OCI-LY1 (cell line): ENCODE measurements around the gene CDH4.

ENCODE experiments used
- H2AFZ ChIP-seq: fragments of 200-600 bp; sonication (generic), shearing (Covaris generic); 2 replicates; pipeline ENCODE4 v1.6.0; 2014; ENCODE audit warnings: antibody characterized with exemption, mild to moderate bottlenecking, low read length
- H3F3A ChIP-seq: fragments of 200-600 bp; sonication (generic), shearing (Covaris generic); 2 replicates; pipeline ENCODE4 v1.6.0; 2014; ENCODE audit warnings: mild to moderate bottlenecking, antibody characterized with exemption, low read length, moderate library complexity; ENCODE audit not compliant: insufficient read depth
- H3K27ac ChIP-seq: fragments of 200-600 bp; sonication (generic); 2 replicates; pipeline ENCODE4 v1.5.1; 2014; ENCODE audit warnings: low read length, mixed run types, mild to moderate bottlenecking, low read depth; ENCODE audit not compliant: poor library complexity, severe bottlenecking
- H3K27me3 ChIP-seq: fragments of 200-600 bp; sonication (generic); 2 replicates; pipeline ENCODE4 v1.6.0; 2014; ENCODE audit warnings: antibody characterized with exemption, mild to moderate bottlenecking, low read length, moderate library complexity; ENCODE audit not compliant: insufficient read depth
- H3K36me3 ChIP-seq: fragments of 200-600 bp; sonication (generic); 2 replicates; pipeline ENCODE4 v1.6.1; 2014; ENCODE audit warnings: mild to moderate bottlenecking, antibody characterized with exemption, low read length, moderate library complexity, mixed read lengths; ENCODE audit not compliant: insufficient read depth
- H3K4me1 ChIP-seq: fragments of 200-600 bp; sonication (generic); 2 replicates; pipeline ENCODE4 v1.5.1; 2014; ENCODE audit warnings: mild to moderate bottlenecking, low read length, moderate library complexity; ENCODE audit not compliant: insufficient read depth, severe bottlenecking
- H3K4me2 ChIP-seq: fragments of 200-600 bp; sonication (generic), shearing (Covaris generic); 2 replicates; pipeline ENCODE4 v1.6.1; 2014; ENCODE audit warnings: low read length
- H3K4me3 ChIP-seq: fragments of 200-600 bp; sonication (generic); 2 replicates; pipeline ENCODE4 v1.5.1; 2014; ENCODE audit warnings: low read length, low read depth, mild to moderate bottlenecking, mixed read lengths; ENCODE audit not compliant: poor library complexity, severe bottlenecking
- H3K79me2 ChIP-seq: fragments of 200-600 bp; shearing (Covaris generic); 2 replicates; pipeline ENCODE4 v1.6.1; 2016; ENCODE audit warnings: mixed run types, low read length, mixed read lengths; ENCODE audit not compliant: insufficient read depth
- H3K9ac ChIP-seq: fragments of 200-600 bp; sonication (generic), shearing (Covaris generic); 2 replicates; pipeline ENCODE4 v1.6.1; 2014; ENCODE audit warnings: mild to moderate bottlenecking, low read length, mixed read lengths
- H3K9me2 ChIP-seq: fragments of 200-600 bp; sonication (generic), shearing (Covaris generic); 2 replicates; pipeline ENCODE4 v1.6.1; 2014; ENCODE audit warnings: low read depth, mild to moderate bottlenecking, low read length, mixed read lengths
- H3K9me3 ChIP-seq: fragments of 200-600 bp; shearing (Covaris generic); 2 replicates; pipeline ENCODE4 v1.6.1; 2014; ENCODE audit warnings: low read length, mixed read lengths
- H4K20me1 ChIP-seq: fragments of 200-600 bp; sonication (generic), shearing (Covaris generic); 2 replicates; pipeline ENCODE4 v1.6.0; 2016; ENCODE audit warnings: mild to moderate bottlenecking, low read length; ENCODE audit not compliant: insufficient read depth
- CTCF ChIP-seq: fragments of 200-600 bp; sonication (generic), shearing (Covaris generic); IDR thresholded peaks from 2 replicates; pipeline ENCODE4 v1.5.1; 2017; ENCODE audit warnings: mild to moderate bottlenecking, antibody characterized with exemption, low read length, moderate library complexity, mixed read lengths
- EZH2 ChIP-seq: fragments of 200-600 bp; sonication (generic), shearing (Covaris generic); IDR thresholded peaks from 2 replicates; pipeline ENCODE4 v1.8.0; 2017; ENCODE audit warnings: borderline replicate concordance, mixed run types, mild to moderate bottlenecking, antibody characterized with exemption, low read length, moderate library complexity, mixed read lengths

Gene CDH4

GRCh38 chr20:61798632-61799031, 546.6 kb downstream of the CDH4 start:
- no peak overlapping the region for H3K4me2 ChIP-seq
- no peak overlapping the region for H3K9ac ChIP-seq
- no peaks in the 10 kb centered on the region for H3K79me2 ChIP-seq
- no peaks in the 10 kb centered on the region for H3K36me3 ChIP-seq
- H3F3A ChIP-seq: no peaks in the 10 kb centered on the region
- H3K4me3 ChIP-seq: no peak overlapping the region
- peaks cover 7% of the 10 kb centered on the region; the same call in 1 of the 2 replicates for H3K27me3 ChIP-seq
- H3K4me1 ChIP-seq: no peaks in the 10 kb centered on the region
- H3K9me3 ChIP-seq: no peaks in the 10 kb centered on the region
- no peak overlapping the region for H3K27ac ChIP-seq
- H4K20me1 ChIP-seq: no peaks in the 10 kb centered on the region
- no peak overlapping the region for H2AFZ ChIP-seq
- no peak for TF ChIP-seq EZH2
- no peak for TF ChIP-seq CTCF
- H3K9me2 ChIP-seq: no peaks in the 10 kb centered on the region

- H2AFZ ChIP-seq: no peak overlapping the region
- no peak overlapping the region for H3K4me3 ChIP-seq
- H3K4me1 ChIP-seq: no peaks in the 10 kb centered on the region
- H3F3A ChIP-seq: no peaks in the 10 kb centered on the region
- H3K9ac ChIP-seq: no peak overlapping the region
- no peaks in the 10 kb centered on the region for H4K20me1 ChIP-seq
- no peak for TF ChIP-seq EZH2
- no peak for TF ChIP-seq CTCF
- H3K36me3 ChIP-seq: no peaks in the 10 kb centered on the region
- H3K27me3 ChIP-seq: peaks cover 7% of the 10 kb centered on the region; the same call in 1 of the 2 replicates
- H3K79me2 ChIP-seq: no peaks in the 10 kb centered on the region
- no peak overlapping the region for H3K27ac ChIP-seq
- no peaks in the 10 kb centered on the region for H3K9me3 ChIP-seq
- H3K9me2 ChIP-seq: no peaks in the 10 kb centered on the region
- H3K4me2 ChIP-seq: no peak overlapping the region
Observed at GRCh38 chr20:61799394-61799923, 547.4 kb downstream of the CDH4 start.

GRCh38 chr20:61799928-61800327, 547.9 kb downstream of the CDH4 start:
- no peak overlapping the region for H3K4me2 ChIP-seq
- H3K27me3 ChIP-seq: peaks cover 7% of the 10 kb centered on the region; the same call in 1 of the 2 replicates
- no peaks in the 10 kb centered on the region for H3K4me1 ChIP-seq
- no peaks in the 10 kb centered on the region for H4K20me1 ChIP-seq
- no peak overlapping the region for H3K27ac ChIP-seq
- no peak overlapping the region for H3K4me3 ChIP-seq
- H3K9me2 ChIP-seq: no peaks in the 10 kb centered on the region
- no peaks in the 10 kb centered on the region for H3K79me2 ChIP-seq
- no peaks in the 10 kb centered on the region for H3F3A ChIP-seq
- no peak overlapping the region for H3K9ac ChIP-seq
- TF ChIP-seq EZH2: no peak
- no peak for TF ChIP-seq CTCF
- H3K36me3 ChIP-seq: no peaks in the 10 kb centered on the region
- no peak overlapping the region for H2AFZ ChIP-seq
- H3K9me3 ChIP-seq: no peaks in the 10 kb centered on the region
